Measurements from ENCODE around the gene ODC1.
"Not testable (repeated sequence)": the region's sequence is repeated elsewhere in the genome, so short reads cannot be mapped to it uniquely, and the experiment has no call there.

ODC1 gene

GRCh38 chr2:10466801-10467200 lies 18.7 kb upstream of the ODC1 start:
- no peak for DNase-seq (ENCODE audit: low spot score)
- TF ChIP-seq CTCF (IDR thresholded peaks at IDR 0.05; ENCODE audit: extremely low read depth, insufficient read depth, missing control alignments): no peak
- in situ Hi-C loops (cut with MboI; ENCODE audit: low pct_unique_long_range_greater_than_20kb, low sequenced_read_pairs, unreplicated experiment): no loop called here

GRCh38 chr2:10465910-10466309 lies 17.8 kb upstream of the ODC1 start:
- no peak for TF ChIP-seq CTCF (IDR thresholded peaks at IDR 0.05; ENCODE audit: extremely low read depth, insufficient read depth, missing control alignments)
- no peak for DNase-seq (ENCODE audit: low spot score)
- in situ Hi-C loops (cut with MboI; ENCODE audit: low pct_unique_long_range_greater_than_20kb, low sequenced_read_pairs, unreplicated experiment): no loop called here

GRCh38 chr2:10462178-10463083 lies 14.3 kb upstream of the ODC1 start:
- no peak for TF ChIP-seq CTCF (IDR thresholded peaks at IDR 0.05; ENCODE audit: extremely low read depth, insufficient read depth, missing control alignments)
- in situ Hi-C loops (cut with MboI; ENCODE audit: low pct_unique_long_range_greater_than_20kb, low sequenced_read_pairs, unreplicated experiment): no loop called here
- DNase-seq (ENCODE audit: low spot score): no peak

- TF ChIP-seq CTCF (IDR thresholded peaks at IDR 0.05; ENCODE audit: extremely low read depth, insufficient read depth, missing control alignments): no peak
- in situ Hi-C loops (cut with MboI; ENCODE audit: low pct_unique_long_range_greater_than_20kb, low sequenced_read_pairs, unreplicated experiment): no loop called here
- no peak for DNase-seq (ENCODE audit: low spot score)
Observed at GRCh38 chr2:10460366-10460796, 12.3 kb upstream of the ODC1 start.

GRCh38 chr2:10457846-10458598 lies 9.9 kb upstream of the ODC1 start:
- DNase-seq (ENCODE audit: low spot score): no peak
- in situ Hi-C loops (cut with MboI; ENCODE audit: low pct_unique_long_range_greater_than_20kb, low sequenced_read_pairs, unreplicated experiment): no loop called here
- TF ChIP-seq CTCF (IDR thresholded peaks at IDR 0.05; ENCODE audit: extremely low read depth, insufficient read depth, missing control alignments): no peak

GRCh38 chr2:10457195-10457594 lies 9.1 kb upstream of the ODC1 start:
- DNase-seq (ENCODE audit: low spot score); in situ Hi-C loops (cut with MboI; ENCODE audit: low pct_unique_long_range_greater_than_20kb, low sequenced_read_pairs, unreplicated experiment): not testable (repeated sequence)

- no peak for DNase-seq (ENCODE audit: low spot score)
- TF ChIP-seq CTCF (IDR thresholded peaks at IDR 0.05; ENCODE audit: extremely low read depth, insufficient read depth, missing control alignments): no peak
- in situ Hi-C loops (cut with MboI; ENCODE audit: low pct_unique_long_range_greater_than_20kb, low sequenced_read_pairs, unreplicated experiment): no loop called here
Observed at GRCh38 chr2:10454505-10454904, 6.4 kb upstream of the ODC1 start.
